GM23338 (cell line): ENCODE data around the gene GNG10. TPM values are rescaled to one million over a fixed set of nuclear protein-coding genes. Genes with fewer than 3 reads are reported as not detected.

Experiments
- ATAC-seq: fragments of 200-7000 bp; cut with Tn5 transposase; 3 replicates; pipeline ENCODE4 v1.9.1; 2020
- DNase-seq: peaks from one replicate; pipeline ENCODE4 v3.0.0-alpha.2; 2015; ENCODE audit warnings: low spot score
- H2AFZ ChIP-seq: fragments of 200-600 bp; sonication (generic); 2 replicates; pipeline ENCODE4 v1.8.0; 2016; ENCODE audit warnings: antibody characterized with exemption, mild to moderate bottlenecking, moderate library complexity
- H3F3A ChIP-seq: fragments of 200-600 bp; sonication (generic); replicated peaks from 2 replicates; pipeline ENCODE4 v1.8.0; 2017; ENCODE audit warnings: antibody characterized with exemption, mixed run types, low read depth
- H3K27ac ChIP-seq: fragments of 200-600 bp; sonication (generic); 2 replicates; pipeline ENCODE4 v1.6.1; 2016; ENCODE audit warnings: low read depth
- H3K27me3 ChIP-seq: fragments of 200-600 bp; sonication (generic); 2 replicates; pipeline ENCODE4 v1.8.0; 2016; ENCODE audit warnings: mild to moderate bottlenecking, mixed run types, moderate library complexity; ENCODE audit not compliant: insufficient read depth
- H3K36me3 ChIP-seq: fragments of 200-600 bp; sonication (generic); 2 replicates; pipeline ENCODE4 v1.8.0; 2016; ENCODE audit warnings: mild to moderate bottlenecking; ENCODE audit not compliant: insufficient read depth
- H3K4me1 ChIP-seq: fragments of 200-600 bp; sonication (generic); 2 replicates; pipeline ENCODE4 v1.8.0; 2016; ENCODE audit warnings: mild to moderate bottlenecking, moderate library complexity; ENCODE audit not compliant: insufficient read depth
- H3K4me2 ChIP-seq: fragments of 200-600 bp; sonication (generic); 2 replicates; pipeline ENCODE4 v1.7.1; 2017; ENCODE audit warnings: mixed run types
- H3K4me3 ChIP-seq: fragments of 200-600 bp; sonication (generic); 2 replicates; pipeline ENCODE4 v1.6.1; 2016; ENCODE audit warnings: mixed run types
- H3K79me2 ChIP-seq: fragments of 200-600 bp; sonication (generic); replicated peaks from 2 replicates; pipeline ENCODE4 v1.8.0; 2017; ENCODE audit warnings: mild to moderate bottlenecking; ENCODE audit not compliant: insufficient read depth
- H3K9me2 ChIP-seq: fragments of 200-600 bp; sonication (generic); 2 replicates; pipeline ENCODE4 v1.8.0; 2017; ENCODE audit not compliant: insufficient read depth
- H4K20me1 ChIP-seq: fragments of 200-600 bp; sonication (generic); replicated peaks from 2 replicates; pipeline ENCODE4 v1.8.0; 2017; ENCODE audit warnings: mild to moderate bottlenecking; ENCODE audit not compliant: insufficient read depth
- H3K27ac Mint-ChIP-seq: 2 replicates; pipeline ENCODE4 v1.8.0; 2020; ENCODE audit warnings: inconsistent platforms, mild to moderate bottlenecking, moderate library complexity, mixed read lengths
- H3K27me3 Mint-ChIP-seq: 3 replicates; pipeline ENCODE4 v1.8.0; 2022; ENCODE audit warnings: low read depth, mild to moderate bottlenecking, moderate library complexity, mixed read lengths, inconsistent platforms; ENCODE audit not compliant: insufficient read depth, poor library complexity
- H3K36me3 Mint-ChIP-seq: 3 replicates; pipeline ENCODE4 v1.8.0; 2021; ENCODE audit warnings: low read depth, mild to moderate bottlenecking, inconsistent platforms, moderate library complexity, mixed read lengths
- H3K4me1 Mint-ChIP-seq: 3 replicates; pipeline ENCODE4 v1.8.0; 2020; ENCODE audit warnings: mild to moderate bottlenecking, inconsistent platforms, mixed read lengths
- H3K4me3 Mint-ChIP-seq: 3 replicates; pipeline ENCODE4 v1.8.0; 2021; ENCODE audit warnings: moderate library complexity, mild to moderate bottlenecking, inconsistent platforms, mixed read lengths
- H3K9me3 Mint-ChIP-seq: 3 replicates; pipeline ENCODE4 v1.8.0; 2020; ENCODE audit warnings: moderate library complexity, mild to moderate bottlenecking, inconsistent platforms, mixed read lengths
- CREB1 ChIP-seq: fragments of 250-450 bp; sonication (Bioruptor Pico); IDR thresholded peaks from 2 replicates; pipeline ENCODE4 v1.5.0; 2020; ENCODE audit warnings: low read depth, mild to moderate bottlenecking, moderate library complexity
- CTCF ChIP-seq, 2 experiments: fragments of 200-600 bp in 1 of 2; sonication (generic) in 1 of 2; conservative IDR thresholded peaks; 2 replicates each; pipeline versions ENCODE4 v1.5.1 to v1.6.1; 2016 to 2017; ENCODE audit warnings: antibody characterized with exemption in 2 of 2, low read depth in 2 of 2, mild to moderate bottlenecking in 2 of 2, moderate library complexity in 1 of 2
- ETS1 ChIP-seq: IDR thresholded peaks from 2 replicates; pipeline ENCODE4 v1.6.1; 2016; ENCODE audit warnings: antibody characterized with exemption
- EZH2 ChIP-seq: fragments of 200-600 bp; sonication (generic); IDR thresholded peaks from one replicate; pipeline ENCODE4 v1.8.0; 2017; ENCODE audit warnings: antibody characterized with exemption, mild to moderate bottlenecking, low read depth; ENCODE audit not compliant: unreplicated experiment
- EZH2phosphoT487 ChIP-seq: fragments of 200-600 bp; sonication (generic); IDR thresholded peaks from one replicate; pipeline ENCODE4 v1.8.1; 2018; ENCODE audit warnings: antibody characterized with exemption; ENCODE audit not compliant: unreplicated experiment
- JUNB ChIP-seq: IDR thresholded peaks from one replicate; pipeline ENCODE4 v1.6.1; 2016; ENCODE audit warnings: antibody characterized with exemption; ENCODE audit not compliant: unreplicated experiment
- POLR2AphosphoS5 ChIP-seq: IDR thresholded peaks from 2 replicates; pipeline ENCODE4 v1.6.1; 2016; ENCODE audit warnings: antibody characterized with exemption, low read depth
- REST ChIP-seq: IDR thresholded peaks from one replicate; pipeline ENCODE4 v1.6.1; 2018; ENCODE audit warnings: antibody characterized with exemption; ENCODE audit not compliant: unreplicated experiment
- STAT1 ChIP-seq: IDR thresholded peaks from one replicate; pipeline ENCODE4 v1.6.1; 2016; ENCODE audit warnings: antibody characterized with exemption; ENCODE audit not compliant: unreplicated experiment
- ZNF114 ChIP-seq: fragments of 250-450 bp; sonication (Bioruptor Pico); IDR thresholded peaks from 2 replicates; pipeline ENCODE4 v1.5.0; 2020; ENCODE audit warnings: mild to moderate bottlenecking, moderate library complexity
- ZNF331 ChIP-seq: fragments of 250-450 bp; sonication (Bioruptor Pico); IDR thresholded peaks from 2 replicates; pipeline ENCODE4 v1.5.0; 2020; ENCODE audit warnings: low read depth, mild to moderate bottlenecking, moderate library complexity
- ZNF462 ChIP-seq: fragments of 250-450 bp; sonication (Bioruptor Pico); IDR thresholded peaks from 2 replicates; pipeline ENCODE4 v1.5.0; 2020; ENCODE audit warnings: mild to moderate bottlenecking, moderate library complexity
- polyA plus RNA-seq: library from polyadenylated mRNA; unstranded; fragments of >200 nt; fragmentation: Nextera tagmentation; extraction: Ambion mirVana; gene quantifications from 2 replicates; pipeline ENCODE4 v1.2.1, GENCODE V29; 2016
- total RNA-seq: library from RNA; depleted of rRNA; stranded (reverse); fragments of >200 nt; shearing (Covaris generic); gene quantifications from 2 replicates; pipeline ENCODE4 v1.2.3, GENCODE V29; 2014

Gene GNG10
- total and polyA plus RNA-seq, 2 experiments from 2014 or later = 49.9 to 61.2 TPM

GRCh38 chr9:111615928-111616327 is 45.5 kb upstream of the GNG10 start:
- no peaks in the 10 kb centered on the region for H4K20me1 ChIP-seq
- Mint-ChIP-seq H3K4me1 (no peaks in the 10 kb centered on the region), H3K4me3 (no peak overlapping the region), H3K36me3 (0 out of 3 replicates have a peak, but pooled peaks cover 3% of the 10 kb centered on the region), H3K27ac (no peak overlapping the region), H3K27me3 (peaks cover 5% of the 10 kb centered on the region), H3K9me3 (0 out of 3 replicates have a peak, but pooled peaks cover 5% of the 10 kb centered on the region)
- H3K79me2 ChIP-seq = no peaks in the 10 kb centered on the region
- DNase-seq (no peak), ATAC-seq (no peak)
- no peaks in the 10 kb centered on the region for H3K4me1 ChIP-seq
- H3K9me2 ChIP-seq = no peaks in the 10 kb centered on the region
- no peaks in the 10 kb centered on the region for H3K27me3 ChIP-seq
- H2AFZ ChIP-seq = no peak overlapping the region
- TF ChIP-seq ZNF114 (no peak), ZNF331 (no peak), JUNB (no peak), POLR2AphosphoS5 (no peak), ETS1 (no peak), CTCF (conservative IDR thresholded peaks at IDR 0.05; ENCODE audit: low read depth in 2 of 2) (no peak), CREB1 (CRISPR knock-in tag) (no peak), REST (no peak), EZH2 (no peak), ZNF462 (CRISPR knock-in tag) (no peak), STAT1 (no peak), EZH2phosphoT487 (no peak)
- H3K4me2 ChIP-seq = no peak overlapping the region
- H3K27ac ChIP-seq = no peak overlapping the region
- no peaks in the 10 kb centered on the region for H3K36me3 ChIP-seq
- H3K4me3 ChIP-seq = no peak overlapping the region
- no peaks in the 10 kb centered on the region for H3F3A ChIP-seq
